Astrocyte of the cerebellum (primary cell): ENCODE measurements around the gene TBCE.

Experiments used
- DNase-seq: peaks from one replicate; pipeline ENCODE4 v3.0.0-alpha.2; 2011; ENCODE audit warnings: low read depth
- H3K4me3 ChIP-seq: 2 replicates; pipeline ENCODE4 v1.5.1; 2011; ENCODE audit warnings: mild to moderate bottlenecking, low read depth, low read length, moderate library complexity
- CTCF ChIP-seq: IDR thresholded peaks from 2 replicates; pipeline ENCODE4 v1.5.1; 2012; ENCODE audit warnings: low read length, low read depth, moderate library complexity, mild to moderate bottlenecking; ENCODE audit errors: missing control alignments
- in situ Hi-C: cut with HindIII; loops from 2 replicates; pipeline ENCODE4 v1.10.0; 2017; ENCODE audit warnings: low sequenced_read_pairs

TBCE gene

DNA sequence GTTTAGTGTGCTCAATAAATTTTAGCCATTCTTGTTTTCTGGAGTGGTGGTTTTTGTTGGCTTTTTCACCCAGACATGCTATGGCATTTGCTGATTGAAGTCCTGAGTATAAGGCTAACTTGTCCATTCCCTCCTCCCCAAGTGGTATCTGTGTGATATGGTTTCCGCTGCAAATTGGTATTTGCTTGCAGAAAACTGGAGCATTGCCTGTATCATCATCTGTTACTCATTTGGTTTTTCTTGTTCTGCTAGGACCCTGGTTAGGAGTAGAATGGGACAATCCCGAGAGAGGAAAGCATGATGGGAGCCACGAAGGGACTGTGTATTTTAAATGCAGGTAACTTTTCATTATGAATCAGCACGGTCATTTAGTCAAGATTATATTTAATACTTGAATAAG, 34.0 kb downstream of the TBCE start:
- in situ Hi-C loops, result no loop called here
- DNase-seq, result peak; percentile 12
- no peak for TF ChIP-seq CTCF
- no peak overlapping the region for H3K4me3 ChIP-seq

DNA sequence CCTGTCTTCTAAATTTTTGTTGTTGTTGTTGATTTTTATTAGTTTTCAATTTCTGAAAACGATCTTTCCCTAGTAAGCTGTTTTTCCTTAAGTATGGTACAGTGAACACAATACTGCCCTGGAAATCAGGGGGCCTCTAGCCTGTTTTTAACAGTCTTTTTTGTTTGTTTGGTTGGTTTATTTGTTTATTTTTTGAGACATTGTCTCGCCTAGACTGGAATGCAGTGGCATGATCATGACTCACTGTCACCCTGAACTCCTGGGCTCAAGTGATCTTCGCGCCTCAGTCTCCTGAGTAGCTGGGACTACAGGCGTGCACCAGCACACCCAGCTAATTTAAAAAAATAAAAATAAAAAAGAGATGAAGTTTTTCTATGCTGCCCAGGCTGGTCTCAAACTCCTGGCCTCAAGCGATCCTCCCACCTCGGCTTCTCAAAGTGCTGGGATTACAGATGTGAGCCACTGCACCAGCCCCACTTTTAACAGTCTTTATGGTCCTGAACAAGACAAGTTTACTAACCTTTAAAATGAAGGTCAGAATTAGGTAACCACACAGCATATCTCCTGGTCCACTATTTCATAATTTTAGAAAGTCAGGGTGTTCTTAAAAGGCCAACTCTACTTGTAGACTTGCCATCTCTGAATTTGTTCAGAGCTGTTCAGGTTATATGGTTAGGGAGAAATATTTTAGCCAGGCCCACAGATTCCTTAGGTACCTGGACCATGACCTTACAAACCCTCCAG, 35.4 kb downstream of the TBCE start:
- H3K4me3 ChIP-seq, result no peak overlapping the region
- DNase-seq, result no peak
- in situ Hi-C loops, result no loop called here
- no peak for TF ChIP-seq CTCF

DNA sequence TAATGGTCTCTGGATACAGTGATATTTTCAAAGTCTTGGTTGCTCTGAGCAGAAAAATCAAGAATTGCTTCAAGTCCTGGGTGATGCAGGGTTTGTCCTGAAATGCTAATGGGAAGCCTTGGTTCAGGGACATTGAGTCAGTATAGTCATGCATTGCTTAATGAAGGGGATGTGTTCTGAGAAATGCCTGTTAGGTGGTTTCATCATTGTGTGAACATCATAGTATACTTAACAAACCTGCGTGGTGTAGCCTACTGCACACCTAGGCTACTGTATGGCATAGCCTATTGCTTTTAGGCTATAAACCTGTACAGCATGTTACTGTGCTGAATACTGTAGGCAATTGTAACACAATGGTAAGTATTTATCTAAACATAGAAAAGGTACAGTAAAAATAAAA, 36.4 kb downstream of the TBCE start:
- TF ChIP-seq CTCF, result no peak
- H3K4me3 ChIP-seq, result no peak overlapping the region
- in situ Hi-C loops, result no loop called here
- DNase-seq, result no peak

DNA sequence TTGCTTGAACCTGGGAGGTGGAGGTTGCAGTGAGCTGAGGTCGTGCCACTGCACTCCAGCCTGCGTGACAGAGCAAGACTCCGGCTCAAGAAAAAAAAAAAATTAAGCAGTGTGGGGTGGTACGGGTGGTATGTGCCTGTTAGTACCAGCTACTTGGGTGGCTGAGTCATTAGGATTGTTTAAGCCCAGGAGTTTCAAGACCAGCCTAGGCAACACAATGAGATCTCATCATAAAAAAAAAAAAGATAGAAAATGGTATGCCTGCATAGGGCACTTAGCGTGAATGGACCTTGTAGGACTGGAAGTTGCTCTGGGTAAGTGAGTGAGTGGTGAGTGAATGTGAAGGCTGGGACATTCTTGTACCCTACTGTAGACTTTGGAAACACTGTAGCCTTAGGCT, 37.0 kb downstream of the TBCE start:
- no peak overlapping the region for H3K4me3 ChIP-seq
- no peak for DNase-seq
- in situ Hi-C loops, result no loop called here
- no peak for TF ChIP-seq CTCF

DNA sequence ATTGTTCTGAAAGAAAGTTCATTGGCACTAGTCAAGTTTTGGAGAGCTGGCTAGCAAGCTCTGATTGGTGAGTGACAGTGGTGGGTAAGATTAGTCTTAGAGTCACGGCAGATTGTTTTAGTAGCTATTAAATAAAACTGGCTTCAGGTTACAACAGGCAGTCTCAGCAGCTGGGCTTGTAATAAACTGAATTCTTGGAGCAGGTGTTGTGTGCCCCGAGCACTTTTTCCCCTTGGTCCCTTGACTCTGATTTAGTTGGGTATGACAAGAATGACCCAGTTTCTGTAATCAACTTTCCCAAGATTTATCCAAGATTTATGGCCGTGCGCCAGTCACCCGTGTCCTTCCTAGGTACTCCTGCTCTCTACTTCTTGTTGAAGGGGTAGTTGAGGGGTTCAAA, 40.2 kb downstream of the TBCE start:
- no peak for DNase-seq
- in situ Hi-C loops, result no loop called here
- H3K4me3 ChIP-seq, result no peak overlapping the region
- no peak for TF ChIP-seq CTCF

- in situ Hi-C loops, result no loop called here
- no peak overlapping the region for H3K4me3 ChIP-seq
- TF ChIP-seq CTCF, result no peak
- no peak for DNase-seq
These were observed 41.3 kb downstream of the TBCE start for GRCh38 chr1:235408503-235408960.
